Measurements from ENCODE around the gene UTS2B. TPM values are rescaled to one million over a fixed set of nuclear protein-coding genes. Genes with fewer than 3 reads are reported as not detected.
"Not testable (repeated sequence)": the region's sequence is repeated elsewhere in the genome, so short reads cannot be mapped to it uniquely, and the experiment has no call there.

UTS2B gene
- total RNA-seq, 1 experiment from 2014 or later: 4.7 TPM

- DNase-seq (ENCODE audit: low spot score): no peak
- ChIA-PET CTCF (no interaction called here), POLR2A (ENCODE audit: low non-redundant PET) (no interaction called here)
- Histone ChIP-seq H3K27me3 (replicated peaks; ENCODE audit: insufficient read depth, low read depth, low read length, poor library complexity) (no peaks in the 10 kb centered on the region), H3K4me3 (ENCODE audit: low read depth, low read length, poor library complexity, severe bottlenecking) (no peak overlapping the region), H3K27ac (ENCODE audit: low read depth, low read length, poor library complexity, severe bottlenecking) (no peak overlapping the region), H3K4me1 (ENCODE audit: insufficient read depth, low read length, poor library complexity, severe bottlenecking) (peaks cover 6% of the 10 kb centered on the region), H3K36me3 (ENCODE audit: insufficient read depth, low read length, poor library complexity, severe bottlenecking) (no peaks in the 10 kb centered on the region), H3K9me3 (ENCODE audit: low read depth, low read length, poor library complexity, severe bottlenecking) (no peaks in the 10 kb centered on the region)
- TF ChIP-seq CTCF (conservative IDR thresholded peaks at IDR 0.05; ENCODE audit: low read depth, low read length) (no peak), EZH2 (IDR thresholded peaks at IDR 0.05; ENCODE audit: borderline replicate concordance, low read depth, low read length, poor library complexity, severe bottlenecking) (no peak)
- intact Hi-C loops (cut with micrococcal nuclease; ENCODE audit: unreplicated experiment): no loop called here
- no TSS peak for BruUV-seq (replicated peaks)
Observed at GRCh38 chr3:191254098-191254873, 76.0 kb downstream of the UTS2B start.

GRCh38 chr3:191253089-191253799, 77.1 kb downstream of the UTS2B start:
- CTCF ChIA-PET: no interaction called here

GRCh38 chr3:191246630-191247029, 83.7 kb downstream of the UTS2B start:
- TF ChIP-seq CTCF (conservative IDR thresholded peaks at IDR 0.05; ENCODE audit: low read depth, low read length): no peak
- no peak for TF ChIP-seq EZH2 (IDR thresholded peaks at IDR 0.05; ENCODE audit: borderline replicate concordance, low read depth, low read length, poor library complexity, severe bottlenecking)
- Histone ChIP-seq H3K27me3 (replicated peaks; ENCODE audit: insufficient read depth, low read depth, low read length, poor library complexity) (no peaks in the 10 kb centered on the region), H3K9me3 (ENCODE audit: low read depth, low read length, poor library complexity, severe bottlenecking) (no peaks in the 10 kb centered on the region), H3K4me3 (ENCODE audit: low read depth, low read length, poor library complexity, severe bottlenecking) (no peak overlapping the region), H3K27ac (ENCODE audit: low read depth, low read length, poor library complexity, severe bottlenecking) (no peak overlapping the region), H3K36me3 (ENCODE audit: insufficient read depth, low read length, poor library complexity, severe bottlenecking) (no peaks in the 10 kb centered on the region), H3K4me1 (ENCODE audit: insufficient read depth, low read length, poor library complexity, severe bottlenecking) (peaks cover 13% of the 10 kb centered on the region)
- no TSS peak for BruUV-seq (replicated peaks)
- POLR2A ChIA-PET (ENCODE audit: low non-redundant PET): no interaction called here
- CTCF ChIA-PET: no interaction called here
- DNase-seq (ENCODE audit: low spot score): peak; percentile 63
- intact Hi-C loops (cut with micrococcal nuclease; ENCODE audit: unreplicated experiment): loop anchor here (5.0 to 10.0 kb wide), 2 partner anchors 141 to 558 kb away; no protein-coding TSS in a partner anchor

More at GRCh38 chr3:191253089-191253799, 77.1 kb downstream of the UTS2B start:
- Histone ChIP-seq H3K27me3 (replicated peaks; ENCODE audit: insufficient read depth, low read depth, low read length, poor library complexity) (no peaks in the 10 kb centered on the region), H3K4me3 (ENCODE audit: low read depth, low read length, poor library complexity, severe bottlenecking) (no peak overlapping the region), H3K4me1 (ENCODE audit: insufficient read depth, low read length, poor library complexity, severe bottlenecking) (peaks cover 6% of the 10 kb centered on the region), H3K36me3 (ENCODE audit: insufficient read depth, low read length, poor library complexity, severe bottlenecking) (no peaks in the 10 kb centered on the region), H3K9me3 (ENCODE audit: low read depth, low read length, poor library complexity, severe bottlenecking) (no peaks in the 10 kb centered on the region), H3K27ac (ENCODE audit: low read depth, low read length, poor library complexity, severe bottlenecking) (no peak overlapping the region)
- TF ChIP-seq CTCF (conservative IDR thresholded peaks at IDR 0.05; ENCODE audit: low read depth, low read length) (no peak), EZH2 (IDR thresholded peaks at IDR 0.05; ENCODE audit: borderline replicate concordance, low read depth, low read length, poor library complexity, severe bottlenecking) (no peak)
- POLR2A ChIA-PET (ENCODE audit: low non-redundant PET): interaction anchor here (0.6 kb wide), 1 partner anchor 1582 kb away, joined by 5 read pairs; no protein-coding TSS in a partner anchor
- no peak for DNase-seq (ENCODE audit: low spot score)
- intact Hi-C loops (cut with micrococcal nuclease; ENCODE audit: unreplicated experiment): no loop called here
- BruUV-seq (replicated peaks): no TSS peak

- CTCF ChIA-PET; POLR2A ChIA-PET (ENCODE audit: low non-redundant PET); DNase-seq (ENCODE audit: low spot score); H3K27ac ChIP-seq (ENCODE audit: low read depth, low read length, poor library complexity, severe bottlenecking); H3K9me3 ChIP-seq (ENCODE audit: low read depth, low read length, poor library complexity, severe bottlenecking); H3K27me3 ChIP-seq (replicated peaks; ENCODE audit: insufficient read depth, low read depth, low read length, poor library complexity); H3K4me3 ChIP-seq (ENCODE audit: low read depth, low read length, poor library complexity, severe bottlenecking); BruUV-seq (replicated peaks); H3K36me3 ChIP-seq (ENCODE audit: insufficient read depth, low read length, poor library complexity, severe bottlenecking): not testable (repeated sequence)
- intact Hi-C loops (cut with micrococcal nuclease; ENCODE audit: unreplicated experiment): loop anchor here (5.0 to 10.0 kb wide), 2 partner anchors 141 to 559 kb away; no protein-coding TSS in a partner anchor
- H3K4me1 ChIP-seq (ENCODE audit: insufficient read depth, low read length, poor library complexity, severe bottlenecking): peaks cover 13% of the 10 kb centered on the region
Observed at GRCh38 chr3:191246034-191246433, 84.3 kb downstream of the UTS2B start.

All from A673 (cell line).